Transverse colon (tissue), 4 donors: ENCODE data around the gene LRRK2. TPM values are rescaled to one million over a fixed set of nuclear protein-coding genes. Genes with fewer than 3 reads are reported as not detected.
A peak's percentile ranks its signal among the peaks of the same experiment; 100 is the strongest.
"Not testable (repeated sequence)": the region's sequence is repeated elsewhere in the genome, so short reads cannot be mapped to it uniquely, and the experiment has no call there.

Experiments used
- DNase-seq: peaks from one replicate; pipeline ENCODE4 v3.0.0-alpha.2; 2019
- H3K27ac ChIP-seq, 4 donors: fragments of 200-600 bp; sonication (generic); 2 replicates each; pipeline ENCODE4 v1.5.1; 2016 to 2018; ENCODE audit warnings: inconsistent platforms in 4 of 4
- H3K27me3 ChIP-seq: fragments of 200-600 bp; sonication (generic); 2 replicates; pipeline ENCODE4 v1.5.1; 2017; ENCODE audit warnings: inconsistent platforms
- H3K36me3 ChIP-seq, 4 donors: fragments of 200-600 bp; sonication (generic); 2 replicates each; pipeline ENCODE4 v1.5.1; 2017 to 2019; ENCODE audit warnings: inconsistent platforms in 4 of 4
- H3K4me1 ChIP-seq, 4 donors: fragments of 200-600 bp; sonication (generic); 2 replicates each; pipeline ENCODE4 v1.5.1; 2017 to 2020; ENCODE audit warnings: inconsistent platforms in 4 of 4
- H3K4me3 ChIP-seq, 4 donors: fragments of 200-600 bp; sonication (generic); 1 replicate in 1 of 4; 2 replicates in 3 of 4; pipeline versions ENCODE4 v1.5.1 to v1.6.1; 2017 to 2019; ENCODE audit warnings: inconsistent platforms in 4 of 4
- H3K9me3 ChIP-seq, 2 donors: fragments of 200-600 bp; sonication (generic); 2 replicates each; pipeline ENCODE4 v1.5.1; 2017 to 2019; ENCODE audit warnings: inconsistent platforms in 2 of 2
- EP300 ChIP-seq: sonication (generic); formaldehyde crosslinking; IDR thresholded peaks from one replicate; pipeline ENCODE4 v1.6.1; 2017; ENCODE audit warnings: antibody characterized with exemption, low read depth
- POLR2A ChIP-seq: fragments of 450-650 bp; IDR thresholded peaks from one replicate; pipeline ENCODE4 v1.6.1; 2016; ENCODE audit warnings: antibody characterized with exemption, mild to moderate bottlenecking, moderate library complexity
- POLR2AphosphoS5 ChIP-seq, 3 donors: sonication (generic); formaldehyde crosslinking; IDR thresholded peaks; one replicate each; pipeline ENCODE4 v1.6.1; 2016; ENCODE audit warnings: antibody characterized with exemption in 3 of 3
- WGBS, 2 donors: methylation state at CpG; one replicate each; pipeline ENCODE4 v1.1.5; 2018; ENCODE audit warnings: low coverage in 1 of 2; 5-methylcytosine and 5-hydroxymethylcytosine counted together
- in situ Hi-C, 4 donors: fragments of 200-750 bp; cut with MboI; loops; one replicate each; pipeline versions ENCODE4 v1.15.0 to v1.15.1; 2017; ENCODE audit warnings: low sequenced_read_pairs in 3 of 4, low pct_ligation_motif_present in 1 of 4, low pct_unique_long_range_greater_than_20kb in 1 of 4
- intact Hi-C: fragments of 100-400 bp; cut with DNase I; formaldehyde crosslinking; loops from one replicate; pipeline ENCODE4 v1.15.1; 2023; ENCODE audit warnings: low total_unique reads
- total RNA-seq, 4 donors: library from RNA; depleted of rRNA; stranded (reverse); fragments of >200 nt; gene quantifications; one replicate each; pipeline ENCODE4 v1.1.0, GENCODE V29; 2016
- TF ChIP-seq, protein P1 (sequence below), 5 experiments: fragments of 200-600 bp in 3 of 5; fragments of 450-650 bp in 2 of 5; sonication (generic) in 3 of 5; IDR thresholded peaks; 1 replicate in 2 of 5; 2 replicates in 3 of 5; pipeline ENCODE4 v1.5.1; 2016 to 2017; ENCODE audit warnings: antibody characterized with exemption in 5 of 5, inconsistent platforms in 3 of 5, mild to moderate bottlenecking in 2 of 5, moderate library complexity in 1 of 5

The LRRK2 gene
- total RNA-seq, 4 donors from 2014 or later, result 1.9 to 30.8 (median 7.9) TPM

GRCh38 chr12:40207551-40207950 is 17.2 kb upstream of the LRRK2 start:
- 99 to 100% methylated on average over 1 to 2 of the region's 2 CpGs for WGBS, 2 donors
- in situ Hi-C loops (no loop called here), intact Hi-C loops (no loop called here)
- Histone ChIP-seq H3K27ac (no peak overlapping the region), H3K27me3 (no peaks in the 10 kb centered on the region), H3K9me3 (no peaks in the 10 kb centered on the region), H3K4me1 (peaks cover 0 to 7% (median 0%) of the 10 kb centered on the region in 4 donors), H3K4me3 (no peak overlapping the region), H3K36me3 (no peaks in the 10 kb centered on the region)
- TF ChIP-seq POLR2A (no peak), EP300 (no peak), POLR2AphosphoS5 (IDR thresholded peaks at IDR 0.05) (no peak)
- TF ChIP-seq, protein P1, sequence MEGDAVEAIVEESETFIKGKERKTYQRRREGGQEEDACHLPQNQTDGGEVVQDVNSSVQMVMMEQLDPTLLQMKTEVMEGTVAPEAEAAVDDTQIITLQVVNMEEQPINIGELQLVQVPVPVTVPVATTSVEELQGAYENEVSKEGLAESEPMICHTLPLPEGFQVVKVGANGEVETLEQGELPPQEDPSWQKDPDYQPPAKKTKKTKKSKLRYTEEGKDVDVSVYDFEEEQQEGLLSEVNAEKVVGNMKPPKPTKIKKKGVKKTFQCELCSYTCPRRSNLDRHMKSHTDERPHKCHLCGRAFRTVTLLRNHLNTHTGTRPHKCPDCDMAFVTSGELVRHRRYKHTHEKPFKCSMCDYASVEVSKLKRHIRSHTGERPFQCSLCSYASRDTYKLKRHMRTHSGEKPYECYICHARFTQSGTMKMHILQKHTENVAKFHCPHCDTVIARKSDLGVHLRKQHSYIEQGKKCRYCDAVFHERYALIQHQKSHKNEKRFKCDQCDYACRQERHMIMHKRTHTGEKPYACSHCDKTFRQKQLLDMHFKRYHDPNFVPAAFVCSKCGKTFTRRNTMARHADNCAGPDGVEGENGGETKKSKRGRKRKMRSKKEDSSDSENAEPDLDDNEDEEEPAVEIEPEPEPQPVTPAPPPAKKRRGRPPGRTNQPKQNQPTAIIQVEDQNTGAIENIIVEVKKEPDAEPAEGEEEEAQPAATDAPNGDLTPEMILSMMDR (IDR thresholded peaks at IDR 0.05), result no peak
- no peak for DNase-seq

GRCh38 chr12:40208707-40209446 is 15.9 kb upstream of the LRRK2 start:
- H3K4me3 ChIP-seq, result no peak overlapping the region
- intact Hi-C loops, result no loop called here
- H3K27me3 ChIP-seq, result no peaks in the 10 kb centered on the region
- no peaks in the 10 kb centered on the region for H3K9me3 ChIP-seq
- H3K36me3 ChIP-seq, result no peaks in the 10 kb centered on the region
- WGBS, 2 donors, result 31 to 41% methylated on average over 4 of the region's 4 CpGs
- DNase-seq, result peak; percentile 9
- TF ChIP-seq EP300 (no peak), POLR2A (no peak)
- TF ChIP-seq, protein P1 (IDR thresholded peaks at IDR 0.05), result no peak
- peak overlapping the region in 3 of 4 donors; percentile 4 to 57 (median 8) for H3K27ac ChIP-seq
- peaks cover 0 to 7% (median 0%) of the 10 kb centered on the region in 4 donors for H3K4me1 ChIP-seq
- in situ Hi-C loops, result no loop called here

GRCh38 chr12:40209886-40210285 is 14.9 kb upstream of the LRRK2 start:
- H3K36me3 ChIP-seq, result no peaks in the 10 kb centered on the region
- DNase-seq, result no peak
- no peaks in the 10 kb centered on the region for H3K27me3 ChIP-seq
- peaks cover 0 to 7% (median 0%) of the 10 kb centered on the region in 4 donors for H3K4me1 ChIP-seq
- no peak for TF ChIP-seq POLR2AphosphoS5 (IDR thresholded peaks at IDR 0.05)
- no peak for TF ChIP-seq EP300
- no peak for TF ChIP-seq POLR2A
- TF ChIP-seq, protein P1 (IDR thresholded peaks at IDR 0.05), result no peak
- in situ Hi-C loops (no loop called here), intact Hi-C loops (no loop called here)
- 65 to 71% methylated on average over 4 of the region's 4 CpGs for WGBS, 2 donors
- H3K4me3 ChIP-seq, result no peak overlapping the region
- H3K9me3 ChIP-seq, result no peaks in the 10 kb centered on the region
- H3K27ac ChIP-seq, result no peak overlapping the region

- H3K27me3 ChIP-seq, intact Hi-C loops, in situ Hi-C loops, DNase-seq, H3K9me3 ChIP-seq, H3K4me1 ChIP-seq, H3K27ac ChIP-seq, H3K36me3 ChIP-seq, H3K4me3 ChIP-seq: not testable (repeated sequence)
- 84 to 88% methylated on average over 1 of the region's 1 CpG for WGBS, 2 donors
These were observed 13.6 kb upstream of the LRRK2 start for GRCh38 chr12:40211186-40211585.

GRCh38 chr12:40212566-40212965 is 12.2 kb upstream of the LRRK2 start:
- Histone ChIP-seq H3K27ac (no peak overlapping the region), H3K4me1 (peaks cover 0 to 7% (median 0%) of the 10 kb centered on the region in 4 donors), H3K36me3 (no peaks in the 10 kb centered on the region), H3K4me3 (no peak overlapping the region), H3K9me3 (no peaks in the 10 kb centered on the region), H3K27me3 (no peaks in the 10 kb centered on the region)
- WGBS, 2 donors, result 82 to 86% methylated on average over 2 of the region's 2 CpGs
- in situ Hi-C loops, result no loop called here
- DNase-seq, result no peak
- intact Hi-C loops, result no loop called here
- TF ChIP-seq, protein P1 (IDR thresholded peaks at IDR 0.05), result no peak
- TF ChIP-seq POLR2AphosphoS5 (IDR thresholded peaks at IDR 0.05) (no peak), POLR2A (no peak), EP300 (no peak)
